ENCODE data around the gene TTC4. TPM values are rescaled to one million over a fixed set of nuclear protein-coding genes. Genes with fewer than 3 reads are reported as not detected.

Gene TTC4
- total RNA-seq, 2 experiments from 2014 or later: 7.3 to 7.6 TPM

- Mint-ChIP-seq H3K4me3 (no peak overlapping the region), H3K9me3 (no peaks in the 10 kb centered on the region), H3K4me1 (ENCODE audit: low read depth) (no peaks in the 10 kb centered on the region), H3K27me3 (no peaks in the 10 kb centered on the region), H3K27ac (no peak overlapping the region), H3K36me3 (ENCODE audit: low read depth) (no peaks in the 10 kb centered on the region)
- Histone ChIP-seq H3K4me3 (ENCODE audit: low read length) (no peak overlapping the region), H3K27me3 (ENCODE audit: control insufficient read depth in 1 of 2, insufficient read depth in 2 of 2, low read length in 2 of 2) (peaks cover 0 to 2% of the 10 kb centered on the region in 2 experiments), H3K27ac (ENCODE audit: low read depth in 1 of 2, low read length in 2 of 2) (no peak overlapping the region), H3K4me1 (ENCODE audit: insufficient read depth, low read length) (no peaks in the 10 kb centered on the region), H3K36me3 (ENCODE audit: insufficient read depth, low read length) (no peaks in the 10 kb centered on the region), H3K9me3 (ENCODE audit: control insufficient read depth in 1 of 2, insufficient read depth in 1 of 2, low read length in 2 of 2) (no peaks in the 10 kb centered on the region)
- DNase-seq: no peak
- POLR2A ChIA-PET: no interaction called here
- ATAC-seq (ENCODE audit: poor library complexity): no peak
- TF ChIP-seq CTCF (IDR thresholded peaks at IDR 0.05): no peak
- CTCF ChIA-PET: no interaction called here
- intact Hi-C loops (cut with DNase I, micrococcal nuclease): no loop called here
These were observed 20.9 kb upstream of the TTC4 start for GRCh38 chr1:54694771-54695170.

GRCh38 chr1:54695221-54695620 lies 20.4 kb upstream of the TTC4 start:
- DNase-seq: no peak
- H3K9me3 Mint-ChIP-seq: no peaks in the 10 kb centered on the region
- no peak for ATAC-seq (ENCODE audit: poor library complexity)
- H3K36me3 Mint-ChIP-seq (ENCODE audit: low read depth): no peaks in the 10 kb centered on the region
- no peak overlapping the region for H3K4me3 Mint-ChIP-seq
- H3K4me1 Mint-ChIP-seq (ENCODE audit: low read depth): no peaks in the 10 kb centered on the region
- ChIA-PET CTCF (no interaction called here), POLR2A (no interaction called here)
- H3K27ac ChIP-seq (ENCODE audit: low read depth in 1 of 2, low read length in 2 of 2): no peak overlapping the region
- TF ChIP-seq CTCF (IDR thresholded peaks at IDR 0.05): no peak
- H3K9me3 ChIP-seq (ENCODE audit: control insufficient read depth in 1 of 2, insufficient read depth in 1 of 2, low read length in 2 of 2): no peaks in the 10 kb centered on the region
- H3K4me3 ChIP-seq (ENCODE audit: low read length): no peak overlapping the region
- peaks cover 0 to 3% of the 10 kb centered on the region in 2 experiments for H3K27me3 ChIP-seq (ENCODE audit: control insufficient read depth in 1 of 2, insufficient read depth in 2 of 2, low read length in 2 of 2)
- intact Hi-C loops (cut with DNase I, micrococcal nuclease): no loop called here
- no peaks in the 10 kb centered on the region for H3K36me3 ChIP-seq (ENCODE audit: insufficient read depth, low read length)
- no peaks in the 10 kb centered on the region for H3K27me3 Mint-ChIP-seq
- H3K4me1 ChIP-seq (ENCODE audit: insufficient read depth, low read length): no peaks in the 10 kb centered on the region
- no peak overlapping the region for H3K27ac Mint-ChIP-seq

- H3K4me3 Mint-ChIP-seq: no peak overlapping the region
- H3K9me3 Mint-ChIP-seq: no peaks in the 10 kb centered on the region
- no peaks in the 10 kb centered on the region for H3K4me1 Mint-ChIP-seq (ENCODE audit: low read depth)
- no peaks in the 10 kb centered on the region for H3K4me1 ChIP-seq (ENCODE audit: insufficient read depth, low read length)
- ATAC-seq (ENCODE audit: poor library complexity) (no peak), DNase-seq (no peak)
- H3K27me3 Mint-ChIP-seq: no peaks in the 10 kb centered on the region
- H3K27me3 ChIP-seq (ENCODE audit: control insufficient read depth in 1 of 2, insufficient read depth in 2 of 2, low read length in 2 of 2): peaks cover 0 to 3% of the 10 kb centered on the region in 2 experiments
- H3K36me3 Mint-ChIP-seq (ENCODE audit: low read depth): no peaks in the 10 kb centered on the region
- no peaks in the 10 kb centered on the region for H3K9me3 ChIP-seq (ENCODE audit: control insufficient read depth in 1 of 2, insufficient read depth in 1 of 2, low read length in 2 of 2)
- H3K27ac Mint-ChIP-seq: no peak overlapping the region
- H3K27ac ChIP-seq (ENCODE audit: low read depth in 1 of 2, low read length in 2 of 2): no peak overlapping the region
- H3K4me3 ChIP-seq (ENCODE audit: low read length): no peak overlapping the region
- TF ChIP-seq CTCF (IDR thresholded peaks at IDR 0.05): no peak
- ChIA-PET CTCF (no interaction called here), POLR2A (no interaction called here)
- intact Hi-C loops (cut with DNase I, micrococcal nuclease): no loop called here
- H3K36me3 ChIP-seq (ENCODE audit: insufficient read depth, low read length): no peaks in the 10 kb centered on the region
These were observed 19.9 kb upstream of the TTC4 start for GRCh38 chr1:54695764-54696163.

Data from CD4-positive, alpha-beta T cell (primary cell).